WTC11 (cell line): ENCODE results near the gene CREB3.

Experiments used
- CREM ChIP-seq: sonication (generic); formaldehyde crosslinking; IDR thresholded peaks from 2 replicates; pipeline ENCODE4 v1.8.1; 2022; ENCODE audit warnings: mild to moderate bottlenecking, missing genetic modification reagents, moderate library complexity
- NR2C2 ChIP-seq: sonication (generic); formaldehyde crosslinking; IDR thresholded peaks from 2 replicates; pipeline ENCODE4 v1.8.0; 2022; ENCODE audit warnings: mild to moderate bottlenecking, missing genetic modification reagents
- TCF7 ChIP-seq: sonication (generic); formaldehyde crosslinking; IDR thresholded peaks from 2 replicates; pipeline ENCODE4 v1.8.0; 2022; ENCODE audit warnings: mild to moderate bottlenecking, low read depth, missing genetic modification reagents, moderate library complexity
- ZBTB21 ChIP-seq: sonication (generic); formaldehyde crosslinking; IDR thresholded peaks from 2 replicates; pipeline ENCODE4 v1.8.1; 2023; ENCODE audit warnings: mild to moderate bottlenecking, missing genetic modification reagents, borderline replicate concordance
- TF ChIP-seq, protein P1 (sequence below): fragments of 200-600 bp; IDR thresholded peaks from 2 replicates; pipeline ENCODE4 v1.8.0; 2022; ENCODE audit warnings: antibody characterized with exemption
- TF ChIP-seq, protein P2 (sequence below): fragments of 250-450 bp; sonication (Bioruptor Pico); IDR thresholded peaks from 2 replicates; pipeline ENCODE4 v1.8.0; 2021; ENCODE audit warnings: mild to moderate bottlenecking
- TF ChIP-seq, protein P3 (sequence below): sonication (generic); formaldehyde crosslinking; IDR thresholded peaks from 2 replicates; pipeline ENCODE4 v1.8.1; 2023; ENCODE audit warnings: mild to moderate bottlenecking, missing genetic modification reagents
- TF ChIP-seq, protein P4 (sequence below): sonication (generic); formaldehyde crosslinking; IDR thresholded peaks from 2 replicates; pipeline ENCODE4 v1.8.1; 2023; ENCODE audit warnings: mild to moderate bottlenecking, missing genetic modification reagents, moderate library complexity

DNA sequence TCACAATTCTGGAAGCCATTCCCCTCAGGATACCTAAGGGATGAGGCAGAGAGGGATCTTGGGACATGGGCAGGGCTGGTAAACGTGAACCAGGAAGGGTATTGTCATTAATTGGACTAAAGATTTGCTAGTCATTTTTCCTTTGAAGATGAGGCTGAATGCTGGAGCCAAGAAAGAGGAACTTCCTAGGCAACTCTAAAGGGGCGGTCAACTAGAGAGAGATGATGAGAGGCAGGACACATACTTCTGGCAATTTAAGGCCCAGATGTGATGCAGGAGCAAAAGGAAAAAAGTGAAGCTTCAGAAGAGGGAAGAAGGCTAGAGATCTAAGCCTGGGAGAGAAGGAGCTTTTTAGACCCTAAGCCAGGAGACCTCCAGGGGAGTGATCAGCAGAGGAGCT lies 11.0 kb downstream of the CREB3 start:
- no peak for TF ChIP-seq ZBTB21 (CRISPR knock-in tag)
- TF ChIP-seq, protein P1, sequence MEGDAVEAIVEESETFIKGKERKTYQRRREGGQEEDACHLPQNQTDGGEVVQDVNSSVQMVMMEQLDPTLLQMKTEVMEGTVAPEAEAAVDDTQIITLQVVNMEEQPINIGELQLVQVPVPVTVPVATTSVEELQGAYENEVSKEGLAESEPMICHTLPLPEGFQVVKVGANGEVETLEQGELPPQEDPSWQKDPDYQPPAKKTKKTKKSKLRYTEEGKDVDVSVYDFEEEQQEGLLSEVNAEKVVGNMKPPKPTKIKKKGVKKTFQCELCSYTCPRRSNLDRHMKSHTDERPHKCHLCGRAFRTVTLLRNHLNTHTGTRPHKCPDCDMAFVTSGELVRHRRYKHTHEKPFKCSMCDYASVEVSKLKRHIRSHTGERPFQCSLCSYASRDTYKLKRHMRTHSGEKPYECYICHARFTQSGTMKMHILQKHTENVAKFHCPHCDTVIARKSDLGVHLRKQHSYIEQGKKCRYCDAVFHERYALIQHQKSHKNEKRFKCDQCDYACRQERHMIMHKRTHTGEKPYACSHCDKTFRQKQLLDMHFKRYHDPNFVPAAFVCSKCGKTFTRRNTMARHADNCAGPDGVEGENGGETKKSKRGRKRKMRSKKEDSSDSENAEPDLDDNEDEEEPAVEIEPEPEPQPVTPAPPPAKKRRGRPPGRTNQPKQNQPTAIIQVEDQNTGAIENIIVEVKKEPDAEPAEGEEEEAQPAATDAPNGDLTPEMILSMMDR = no peak
- TF ChIP-seq NR2C2 = no peak
- TF ChIP-seq, protein P2, sequence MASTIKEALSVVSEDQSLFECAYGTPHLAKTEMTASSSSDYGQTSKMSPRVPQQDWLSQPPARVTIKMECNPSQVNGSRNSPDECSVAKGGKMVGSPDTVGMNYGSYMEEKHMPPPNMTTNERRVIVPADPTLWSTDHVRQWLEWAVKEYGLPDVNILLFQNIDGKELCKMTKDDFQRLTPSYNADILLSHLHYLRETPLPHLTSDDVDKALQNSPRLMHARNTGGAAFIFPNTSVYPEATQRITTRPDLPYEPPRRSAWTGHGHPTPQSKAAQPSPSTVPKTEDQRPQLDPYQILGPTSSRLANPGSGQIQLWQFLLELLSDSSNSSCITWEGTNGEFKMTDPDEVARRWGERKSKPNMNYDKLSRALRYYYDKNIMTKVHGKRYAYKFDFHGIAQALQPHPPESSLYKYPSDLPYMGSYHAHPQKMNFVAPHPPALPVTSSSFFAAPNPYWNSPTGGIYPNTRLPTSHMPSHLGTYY = no peak
- TF ChIP-seq, protein P3, sequence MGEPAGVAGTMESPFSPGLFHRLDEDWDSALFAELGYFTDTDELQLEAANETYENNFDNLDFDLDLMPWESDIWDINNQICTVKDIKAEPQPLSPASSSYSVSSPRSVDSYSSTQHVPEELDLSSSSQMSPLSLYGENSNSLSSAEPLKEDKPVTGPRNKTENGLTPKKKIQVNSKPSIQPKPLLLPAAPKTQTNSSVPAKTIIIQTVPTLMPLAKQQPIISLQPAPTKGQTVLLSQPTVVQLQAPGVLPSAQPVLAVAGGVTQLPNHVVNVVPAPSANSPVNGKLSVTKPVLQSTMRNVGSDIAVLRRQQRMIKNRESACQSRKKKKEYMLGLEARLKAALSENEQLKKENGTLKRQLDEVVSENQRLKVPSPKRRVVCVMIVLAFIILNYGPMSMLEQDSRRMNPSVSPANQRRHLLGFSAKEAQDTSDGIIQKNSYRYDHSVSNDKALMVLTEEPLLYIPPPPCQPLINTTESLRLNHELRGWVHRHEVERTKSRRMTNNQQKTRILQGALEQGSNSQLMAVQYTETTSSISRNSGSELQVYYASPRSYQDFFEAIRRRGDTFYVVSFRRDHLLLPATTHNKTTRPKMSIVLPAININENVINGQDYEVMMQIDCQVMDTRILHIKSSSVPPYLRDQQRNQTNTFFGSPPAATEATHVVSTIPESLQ = no peak
- TF ChIP-seq, protein P4, sequence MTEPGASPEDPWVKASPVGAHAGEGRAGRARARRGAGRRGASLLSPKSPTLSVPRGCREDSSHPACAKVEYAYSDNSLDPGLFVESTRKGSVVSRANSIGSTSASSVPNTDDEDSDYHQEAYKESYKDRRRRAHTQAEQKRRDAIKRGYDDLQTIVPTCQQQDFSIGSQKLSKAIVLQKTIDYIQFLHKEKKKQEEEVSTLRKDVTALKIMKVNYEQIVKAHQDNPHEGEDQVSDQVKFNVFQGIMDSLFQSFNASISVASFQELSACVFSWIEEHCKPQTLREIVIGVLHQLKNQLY = no peak
- no peak for TF ChIP-seq CREM
- no peak for TF ChIP-seq TCF7 (CRISPR knock-in tag)
